Loucy (cell line): ENCODE measurements around the gene RBSN.

ENCODE experiments used
- H2AFZ ChIP-seq: fragments of 200-600 bp; sonication (generic); 2 replicates; pipeline ENCODE4 v1.6.0; 2016; ENCODE audit warnings: antibody characterized with exemption, mild to moderate bottlenecking, low read length, moderate library complexity
- H3F3A ChIP-seq: fragments of 200-600 bp; 2 replicates; pipeline ENCODE4 v1.6.0; 2016; ENCODE audit warnings: antibody characterized with exemption, low read depth, mild to moderate bottlenecking
- H3K27me3 ChIP-seq: fragments of 200-600 bp; sonication (generic); 2 replicates; pipeline ENCODE4 v1.6.1; 2014; ENCODE audit warnings: low read length, mild to moderate bottlenecking; ENCODE audit not compliant: insufficient read depth, poor library complexity, severe bottlenecking
- H3K36me3 ChIP-seq: fragments of 200-600 bp; sonication (generic); 2 replicates; pipeline ENCODE4 v1.6.1; 2016; ENCODE audit warnings: low read length; ENCODE audit not compliant: insufficient read depth
- H3K4me1 ChIP-seq: fragments of 200-600 bp; sonication (generic); 2 replicates; pipeline ENCODE4 v1.5.1; 2014; ENCODE audit warnings: low read length, mild to moderate bottlenecking; ENCODE audit not compliant: insufficient read depth, poor library complexity, severe bottlenecking
- H3K4me2 ChIP-seq: fragments of 200-600 bp; sonication (generic); 2 replicates; pipeline ENCODE4 v1.6.0; 2014; ENCODE audit warnings: antibody characterized with exemption, low read length, low read depth, mild to moderate bottlenecking; ENCODE audit not compliant: poor library complexity, severe bottlenecking
- H3K4me3 ChIP-seq: fragments of 200-600 bp; sonication (generic); 2 replicates; pipeline ENCODE4 v1.5.1; 2014; ENCODE audit warnings: low read length, mild to moderate bottlenecking, mixed read lengths; ENCODE audit not compliant: poor library complexity, severe bottlenecking
- H3K79me2 ChIP-seq: fragments of 200-600 bp; sonication (generic); 2 replicates; pipeline ENCODE4 v1.6.1; 2014; ENCODE audit warnings: low read length; ENCODE audit not compliant: insufficient read depth
- H3K9ac ChIP-seq: fragments of 200-600 bp; sonication (generic); 2 replicates; pipeline ENCODE4 v1.6.0; 2014; ENCODE audit warnings: mild to moderate bottlenecking, low read depth, low read length, moderate library complexity; ENCODE audit not compliant: poor library complexity, severe bottlenecking
- H3K9me2 ChIP-seq: fragments of 200-600 bp; sonication (generic); replicated peaks from 2 replicates; pipeline ENCODE4 v1.6.1; 2016; ENCODE audit warnings: low read depth, low read length, mixed read lengths
- H3K9me3 ChIP-seq: fragments of 200-600 bp; sonication (generic); 2 replicates; pipeline ENCODE4 v1.6.1; 2014; ENCODE audit warnings: mild to moderate bottlenecking, antibody characterized with exemption, low read length, low read depth; ENCODE audit not compliant: insufficient read depth
- H4K20me1 ChIP-seq: fragments of 200-600 bp; sonication (generic); 2 replicates; pipeline ENCODE4 v1.6.0; 2014; ENCODE audit warnings: antibody characterized with exemption, low read length, mild to moderate bottlenecking; ENCODE audit not compliant: insufficient read depth, poor library complexity, severe bottlenecking
- EZH2phosphoT487 ChIP-seq: fragments of 200-600 bp; IDR thresholded peaks from 2 replicates; pipeline ENCODE4 v1.6.1; 2018; ENCODE audit warnings: antibody characterized with exemption, mild to moderate bottlenecking, moderate library complexity, borderline replicate concordance
- TF ChIP-seq, protein P1 (sequence below): fragments of 200-600 bp; sonication (generic); conservative IDR thresholded peaks from 2 replicates; pipeline ENCODE4 v1.5.1; 2014; ENCODE audit warnings: mild to moderate bottlenecking, antibody characterized with exemption, low read length

The RBSN gene

DNA sequence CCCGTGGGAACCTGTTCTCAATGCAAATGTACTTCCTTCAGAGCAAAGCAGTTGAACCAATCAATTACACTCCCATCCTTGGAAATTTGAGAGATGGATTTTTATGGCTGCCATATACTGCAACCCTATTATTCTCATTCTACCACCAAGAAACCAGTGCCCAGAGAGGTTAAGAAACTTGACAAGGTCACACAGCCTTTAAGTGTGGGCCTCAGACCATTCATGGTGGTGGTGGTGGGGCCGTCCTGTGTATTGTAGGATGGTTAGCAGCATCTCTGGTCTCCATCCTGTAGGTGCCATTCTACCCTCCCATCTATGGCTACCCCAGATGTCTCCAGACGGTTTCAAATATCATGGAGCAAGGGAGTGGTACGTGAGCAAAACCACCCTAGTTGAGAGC, 23.4 kb upstream of the RBSN start:
- Histone ChIP-seq H2AFZ (no peak overlapping the region), H3K4me1 (no peaks in the 10 kb centered on the region), H3K4me2 (no peak overlapping the region), H3K4me3 (no peak overlapping the region), H3K9me3 (no peaks in the 10 kb centered on the region), H4K20me1 (no peaks in the 10 kb centered on the region), H3K79me2 (no peaks in the 10 kb centered on the region), H3K36me3 (no peaks in the 10 kb centered on the region), H3F3A (no peaks in the 10 kb centered on the region), H3K9ac (no peak overlapping the region), H3K9me2 (no peaks in the 10 kb centered on the region), H3K27me3 (no peaks in the 10 kb centered on the region)
- TF ChIP-seq EZH2phosphoT487: no peak
- TF ChIP-seq, protein P1, sequence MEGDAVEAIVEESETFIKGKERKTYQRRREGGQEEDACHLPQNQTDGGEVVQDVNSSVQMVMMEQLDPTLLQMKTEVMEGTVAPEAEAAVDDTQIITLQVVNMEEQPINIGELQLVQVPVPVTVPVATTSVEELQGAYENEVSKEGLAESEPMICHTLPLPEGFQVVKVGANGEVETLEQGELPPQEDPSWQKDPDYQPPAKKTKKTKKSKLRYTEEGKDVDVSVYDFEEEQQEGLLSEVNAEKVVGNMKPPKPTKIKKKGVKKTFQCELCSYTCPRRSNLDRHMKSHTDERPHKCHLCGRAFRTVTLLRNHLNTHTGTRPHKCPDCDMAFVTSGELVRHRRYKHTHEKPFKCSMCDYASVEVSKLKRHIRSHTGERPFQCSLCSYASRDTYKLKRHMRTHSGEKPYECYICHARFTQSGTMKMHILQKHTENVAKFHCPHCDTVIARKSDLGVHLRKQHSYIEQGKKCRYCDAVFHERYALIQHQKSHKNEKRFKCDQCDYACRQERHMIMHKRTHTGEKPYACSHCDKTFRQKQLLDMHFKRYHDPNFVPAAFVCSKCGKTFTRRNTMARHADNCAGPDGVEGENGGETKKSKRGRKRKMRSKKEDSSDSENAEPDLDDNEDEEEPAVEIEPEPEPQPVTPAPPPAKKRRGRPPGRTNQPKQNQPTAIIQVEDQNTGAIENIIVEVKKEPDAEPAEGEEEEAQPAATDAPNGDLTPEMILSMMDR: no peak

DNA sequence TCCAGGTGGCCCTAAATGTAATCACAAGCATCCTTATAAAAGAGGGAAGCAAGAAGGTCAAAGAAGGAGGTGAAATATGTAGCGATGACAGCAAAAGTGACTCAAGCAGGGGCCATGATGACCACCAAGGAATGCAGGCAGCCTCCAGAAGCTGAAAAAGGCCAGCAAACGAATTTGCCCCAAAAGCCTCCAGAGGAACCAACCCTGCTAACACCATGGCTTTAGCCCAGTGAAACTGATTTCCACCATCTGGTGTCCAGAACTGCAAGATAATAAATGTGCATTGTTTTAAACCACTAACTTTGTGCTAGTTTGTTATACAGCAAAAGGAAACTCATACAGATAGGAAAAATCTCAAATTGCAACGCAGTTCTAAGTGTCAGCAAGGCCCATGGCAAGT, 23.0 kb upstream of the RBSN start:
- Histone ChIP-seq H3K9ac (no peak overlapping the region), H3K4me3 (no peak overlapping the region), H3K4me2 (no peak overlapping the region), H3K9me3 (no peaks in the 10 kb centered on the region), H3K36me3 (no peaks in the 10 kb centered on the region), H2AFZ (no peak overlapping the region), H3K4me1 (no peaks in the 10 kb centered on the region), H3K79me2 (no peaks in the 10 kb centered on the region), H4K20me1 (no peaks in the 10 kb centered on the region), H3F3A (no peaks in the 10 kb centered on the region), H3K27me3 (no peaks in the 10 kb centered on the region), H3K9me2 (no peaks in the 10 kb centered on the region)
- no peak for TF ChIP-seq EZH2phosphoT487
- TF ChIP-seq, protein P1: no peak

GRCh38 chr3:15120986-15121385, 22.0 kb upstream of the RBSN start:
- no peak for TF ChIP-seq EZH2phosphoT487
- TF ChIP-seq, protein P1: no peak
- Histone ChIP-seq H3K9me2 (no peaks in the 10 kb centered on the region), H3F3A (no peaks in the 10 kb centered on the region), H3K4me2 (no peak overlapping the region), H3K27me3 (no peaks in the 10 kb centered on the region), H2AFZ (no peak overlapping the region), H4K20me1 (no peaks in the 10 kb centered on the region), H3K9ac (no peak overlapping the region), H3K4me1 (no peaks in the 10 kb centered on the region), H3K79me2 (no peaks in the 10 kb centered on the region), H3K36me3 (no peaks in the 10 kb centered on the region), H3K4me3 (no peak overlapping the region), H3K9me3 (no peaks in the 10 kb centered on the region)
